ENCODE data around the gene CD8B.

Gene CD8B

GRCh38 chr2:86788165-86788564, 73.5 kb downstream of the CD8B start:
- no peak for TF ChIP-seq CTCF (IDR thresholded peaks at IDR 0.05; ENCODE audit: extremely low read depth, missing control alignments)
- DNase-seq (ENCODE audit: low spot score), result no peak

GRCh38 chr2:86787736-86788135, 74.0 kb downstream of the CD8B start:
- no peak for TF ChIP-seq CTCF (IDR thresholded peaks at IDR 0.05; ENCODE audit: extremely low read depth, missing control alignments)
- DNase-seq (ENCODE audit: low spot score), result no peak

- TF ChIP-seq CTCF (IDR thresholded peaks at IDR 0.05; ENCODE audit: extremely low read depth, missing control alignments), result no peak
Observed at GRCh38 chr2:86786001-86786536, 75.6 kb downstream of the CD8B start.

GRCh38 chr2:86785456-86785855, 76.2 kb downstream of the CD8B start:
- no peak for DNase-seq (ENCODE audit: low spot score)
- no peak for TF ChIP-seq CTCF (IDR thresholded peaks at IDR 0.05; ENCODE audit: extremely low read depth, missing control alignments)

More at GRCh38 chr2:86786001-86786536, 75.6 kb downstream of the CD8B start:
- DNase-seq (ENCODE audit: low spot score), result no peak

- TF ChIP-seq CTCF (IDR thresholded peaks at IDR 0.05; ENCODE audit: extremely low read depth, missing control alignments), result no peak
- DNase-seq (ENCODE audit: low spot score), result peak; percentile 84
Observed at GRCh38 chr2:86783615-86784339, 77.9 kb downstream of the CD8B start.

GRCh38 chr2:86782748-86783147, 78.9 kb downstream of the CD8B start:
- no peak for TF ChIP-seq CTCF (IDR thresholded peaks at IDR 0.05; ENCODE audit: extremely low read depth, missing control alignments)

GRCh38 chr2:86781363-86781762, 80.3 kb downstream of the CD8B start:
- DNase-seq (ENCODE audit: low spot score), result no peak
- no peak for TF ChIP-seq CTCF (IDR thresholded peaks at IDR 0.05; ENCODE audit: extremely low read depth, missing control alignments)

More at GRCh38 chr2:86782748-86783147, 78.9 kb downstream of the CD8B start:
- DNase-seq (ENCODE audit: low spot score), result no peak

Data from GM20000 (cell line).